Neural crest cell (in vitro differentiated cells): ENCODE data around the gene DIDO1. TPM values are rescaled to one million over a fixed set of nuclear protein-coding genes. Genes with fewer than 3 reads are reported as not detected.

Experiments used
- DNase-seq: peaks from one replicate; pipeline ENCODE4 v3.0.0; 2021; ENCODE audit warnings: low read depth, mixed read lengths, low spot score
- H3K27ac Mint-ChIP-seq: one replicate; pipeline ENCODE4 v1.8.0; 2021; ENCODE audit warnings: mild to moderate bottlenecking, mixed read lengths; ENCODE audit not compliant: unreplicated experiment
- H3K27me3 Mint-ChIP-seq: 2 replicates; pipeline ENCODE4 v1.8.0; 2021; ENCODE audit warnings: low read depth, mild to moderate bottlenecking, mixed read lengths
- H3K36me3 Mint-ChIP-seq: 2 replicates; pipeline ENCODE4 v1.8.0; 2021; ENCODE audit warnings: low read depth, mild to moderate bottlenecking, mixed read lengths
- H3K4me1 Mint-ChIP-seq: 2 replicates; pipeline ENCODE4 v1.8.0; 2021; ENCODE audit warnings: mixed read lengths
- H3K4me3 Mint-ChIP-seq: one replicate; pipeline ENCODE4 v1.8.0; 2021; ENCODE audit warnings: mild to moderate bottlenecking, mixed read lengths
- H3K9me3 Mint-ChIP-seq: 2 replicates; pipeline ENCODE4 v1.8.0; 2021; ENCODE audit warnings: mixed read lengths
- total RNA-seq: library from RNA; stranded (reverse); gene quantifications from 2 replicates; pipeline ENCODE4 v1.2.1, GENCODE V29; 2021
- TF ChIP-seq, protein P1 (sequence below): fragments of 200-600 bp; sonication (generic); conservative IDR thresholded peaks from 2 replicates; pipeline ENCODE4 v1.5.0; 2021; ENCODE audit warnings: antibody characterized with exemption, mild to moderate bottlenecking

Gene DIDO1
- total RNA-seq, 1 donor from 2014 or later: 72.0 TPM

DNA sequence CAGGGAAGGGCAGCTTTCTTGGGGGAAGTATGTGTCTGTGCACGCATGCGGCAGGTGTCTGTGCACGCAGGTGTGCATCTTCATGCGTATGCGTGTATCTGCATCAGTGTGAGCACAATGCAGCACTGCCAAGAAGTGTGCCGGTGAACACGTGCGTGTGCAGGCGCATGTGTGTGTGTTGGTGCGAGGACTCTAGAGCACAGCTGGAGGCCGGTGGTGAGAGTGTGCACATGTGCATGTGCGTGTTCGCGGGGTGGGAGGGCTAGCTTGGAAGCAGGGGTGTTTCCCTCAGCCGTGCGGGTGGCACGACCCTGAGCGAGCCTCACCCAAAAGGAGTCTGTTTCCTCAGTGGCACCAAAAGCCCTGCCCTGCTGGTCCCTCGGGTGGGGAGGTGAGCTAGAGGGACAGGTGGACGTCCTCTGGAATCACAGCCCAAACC, 33.7 kb upstream of the DIDO1 start:
- Mint-ChIP-seq H3K27me3 (no peaks in the 10 kb centered on the region), H3K9me3 (no peaks in the 10 kb centered on the region), H3K27ac (no peak overlapping the region), H3K4me1 (no peaks in the 10 kb centered on the region), H3K4me3 (no peak overlapping the region), H3K36me3 (no peaks in the 10 kb centered on the region)
- no peak for DNase-seq
- TF ChIP-seq, protein P1, sequence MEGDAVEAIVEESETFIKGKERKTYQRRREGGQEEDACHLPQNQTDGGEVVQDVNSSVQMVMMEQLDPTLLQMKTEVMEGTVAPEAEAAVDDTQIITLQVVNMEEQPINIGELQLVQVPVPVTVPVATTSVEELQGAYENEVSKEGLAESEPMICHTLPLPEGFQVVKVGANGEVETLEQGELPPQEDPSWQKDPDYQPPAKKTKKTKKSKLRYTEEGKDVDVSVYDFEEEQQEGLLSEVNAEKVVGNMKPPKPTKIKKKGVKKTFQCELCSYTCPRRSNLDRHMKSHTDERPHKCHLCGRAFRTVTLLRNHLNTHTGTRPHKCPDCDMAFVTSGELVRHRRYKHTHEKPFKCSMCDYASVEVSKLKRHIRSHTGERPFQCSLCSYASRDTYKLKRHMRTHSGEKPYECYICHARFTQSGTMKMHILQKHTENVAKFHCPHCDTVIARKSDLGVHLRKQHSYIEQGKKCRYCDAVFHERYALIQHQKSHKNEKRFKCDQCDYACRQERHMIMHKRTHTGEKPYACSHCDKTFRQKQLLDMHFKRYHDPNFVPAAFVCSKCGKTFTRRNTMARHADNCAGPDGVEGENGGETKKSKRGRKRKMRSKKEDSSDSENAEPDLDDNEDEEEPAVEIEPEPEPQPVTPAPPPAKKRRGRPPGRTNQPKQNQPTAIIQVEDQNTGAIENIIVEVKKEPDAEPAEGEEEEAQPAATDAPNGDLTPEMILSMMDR: no peak

DNA sequence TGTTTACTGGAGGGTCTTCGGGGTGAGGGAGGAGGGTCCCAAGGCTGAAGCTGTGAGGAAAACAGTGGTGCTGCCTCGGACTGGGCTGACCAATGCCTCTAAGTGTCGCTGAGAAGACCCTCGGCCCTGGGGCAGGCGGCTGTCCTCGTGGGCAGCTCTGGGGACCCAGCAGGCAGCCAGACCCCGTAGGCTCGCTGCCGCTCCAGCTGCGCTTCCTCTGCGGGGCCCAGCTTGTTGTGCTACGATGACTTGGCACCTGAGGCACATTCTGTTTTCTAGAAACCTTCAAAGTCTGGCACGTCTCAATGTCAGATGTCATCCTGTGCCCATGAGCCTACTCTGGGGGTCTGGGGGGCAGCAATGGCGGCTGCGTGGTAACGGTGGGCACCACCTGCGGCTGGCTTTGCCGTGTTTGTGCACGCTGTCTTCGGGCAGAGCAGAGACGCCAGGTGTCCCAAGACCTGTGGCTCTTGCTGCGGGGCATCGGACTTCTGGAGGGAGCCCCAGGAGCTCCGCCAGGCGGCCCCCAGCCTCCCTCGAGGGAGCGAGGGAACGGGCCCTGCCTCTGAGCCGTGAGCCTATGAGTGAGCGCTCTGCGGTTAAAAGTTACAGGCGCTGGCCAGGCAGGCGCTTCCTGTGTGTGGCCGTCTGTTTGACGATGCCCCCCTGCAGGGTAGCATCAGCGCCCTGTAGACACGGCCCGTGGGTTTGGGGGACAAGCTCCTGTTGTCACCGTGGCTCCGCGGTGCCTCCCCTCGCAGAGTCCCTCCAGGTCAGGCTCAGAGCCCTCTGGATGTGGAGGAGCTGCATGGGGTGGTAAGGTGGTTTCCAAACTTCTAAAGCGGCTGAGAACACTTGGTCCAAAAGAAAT, 33.0 kb upstream of the DIDO1 start:
- DNase-seq: no peak
- Mint-ChIP-seq H3K4me3 (no peak overlapping the region), H3K27me3 (no peaks in the 10 kb centered on the region), H3K27ac (no peak overlapping the region), H3K4me1 (peaks cover 4% of the 10 kb centered on the region), H3K36me3 (no peaks in the 10 kb centered on the region), H3K9me3 (no peaks in the 10 kb centered on the region)
- TF ChIP-seq, protein P1: no peak

GRCh38 chr20:62958388-62959100, 32.2 kb upstream of the DIDO1 start:
- Mint-ChIP-seq H3K27ac (no peak overlapping the region), H3K4me1 (peaks cover 11% of the 10 kb centered on the region), H3K36me3 (no peaks in the 10 kb centered on the region), H3K4me3 (no peak overlapping the region), H3K27me3 (no peaks in the 10 kb centered on the region), H3K9me3 (no peaks in the 10 kb centered on the region)
- no peak for DNase-seq
- TF ChIP-seq, protein P1: no peak

GRCh38 chr20:62957136-62958117, 31.1 kb upstream of the DIDO1 start:
- Mint-ChIP-seq H3K27me3 (no peaks in the 10 kb centered on the region), H3K9me3 (no peaks in the 10 kb centered on the region), H3K36me3 (no peaks in the 10 kb centered on the region), H3K4me3 (no peak overlapping the region), H3K4me1 (peaks cover 14% of the 10 kb centered on the region), H3K27ac (no peak overlapping the region)
- no peak for DNase-seq
- TF ChIP-seq, protein P1: no peak
